ENCODE measurements around the gene ADISSP. TPM values are rescaled to one million over a fixed set of nuclear protein-coding genes. Genes with fewer than 3 reads are reported as not detected.

Gene ADISSP
- total RNA-seq, 1 experiment from 2014 or later: 99.4 TPM

- no TSS peak for BruUV-seq (replicated peaks)
- Histone ChIP-seq H3K27ac (ENCODE audit: low read depth, low read length) (peak within 1 kb of the TSS; percentile 3; the same call in 1 of the 2 replicates), H2AFZ (ENCODE audit: low read depth, low read length, poor library complexity, severe bottlenecking) (peak within 1 kb of the TSS; percentile 29), H3K4me1 (ENCODE audit: control insufficient read depth in 1 of 2, insufficient read depth in 2 of 2, low read length in 2 of 2) (peaks cover 7 to 27% of the 10 kb centered on the region in 2 experiments; a peak in 3 of 4 replicates), H3K4me3 (replicated peaks in 1 of 2; ENCODE audit: low read depth in 1 of 2, low read length in 2 of 2) (peak within 1 kb of the TSS; percentile 55 to 64), H3K27me3 (ENCODE audit: insufficient read depth, low read length) (no peaks in the 10 kb centered on the region), H3K9me3 (ENCODE audit: control insufficient read depth in 1 of 2, insufficient read depth in 1 of 2, low read depth in 1 of 2, low read length in 2 of 2) (no peaks in the 10 kb centered on the region), H3K9ac (ENCODE audit: low read length) (peak within 1 kb of the TSS; percentile 43), H3K79me2 (ENCODE audit: insufficient read depth, low read length) (peaks cover 27% of the 10 kb centered on the region), H4K20me1 (ENCODE audit: insufficient read depth) (no peaks in the 10 kb centered on the region), H3K9me2 (ENCODE audit: insufficient read depth) (no peaks in the 10 kb centered on the region), H3K4me2 (ENCODE audit: low read length) (peak within 1 kb of the TSS; percentile 93), H3K36me3 (ENCODE audit: control insufficient read depth in 1 of 2, insufficient read depth in 2 of 2, low read length in 2 of 2) (peaks cover 0 to 8% of the 10 kb centered on the region in 2 experiments; a peak in 1 of 4 replicates)
- RAD21 ChIA-PET (ENCODE audit: low non-redundant PET in 1 of 2, low total read pairs in 2 of 2, uncharacterized antibody in 2 of 2, unreplicated experiment in 2 of 2): interaction anchor here in 1 of 2 experiments (0.8 to 1.4 kb wide), 3 partner anchors 14 to 73 kb away, joined by 4 read pairs; partner anchors contain the start of gene ADISSP
- CTCF ChIA-PET: interaction anchor here (0.7 to 1.6 kb wide), 18 partner anchors 10 to 311 kb away, joined by 3 to 27 read pairs (median 4); partner anchors contain the start of genes ADISSP, AP5S1 and CDC25B
- ATAC-seq: peak; percentile 90
- TF ChIP-seq RAD21 (IDR thresholded peaks at IDR 0.05; ENCODE audit: low read depth) (peak; percentile 66), POLR2AphosphoS5 (IDR thresholded peaks at IDR 0.05; ENCODE audit: low read depth, low read length) (peak; percentile 47; the same call in 1 of the 2 replicates), TCF7L2 (IDR thresholded peaks at IDR 0.05; ENCODE audit: borderline replicate concordance, extremely low read depth, insufficient read depth, insufficient read length) (peak; percentile 29), EGR1 (IDR thresholded peaks at IDR 0.05; ENCODE audit: low read depth) (peak; percentile 35; the same call in 1 of the 2 replicates), CTCF (IDR thresholded peaks at IDR 0.05 in 2 of 3, conservative IDR thresholded peaks at IDR 0.05 in 1 of 3; ENCODE audit: borderline replicate concordance in 1 of 3, insufficient read depth in 1 of 3, low read depth in 2 of 3, low read length in 2 of 3) (peak; percentile 63 to 83 (median 69)), REST (IDR thresholded peaks at IDR 0.05; ENCODE audit: low read depth) (no peak), SIN3A (IDR thresholded peaks at IDR 0.05; ENCODE audit: low read depth) (peak; percentile 89; the same call in 1 of the 2 replicates), JUND (IDR thresholded peaks at IDR 0.05) (no peak), YY1 (IDR thresholded peaks at IDR 0.05; ENCODE audit: extremely low read depth, insufficient replicate concordance, low read depth, low read length) (peak; percentile 99)
- TF ChIP-seq, protein P1, sequence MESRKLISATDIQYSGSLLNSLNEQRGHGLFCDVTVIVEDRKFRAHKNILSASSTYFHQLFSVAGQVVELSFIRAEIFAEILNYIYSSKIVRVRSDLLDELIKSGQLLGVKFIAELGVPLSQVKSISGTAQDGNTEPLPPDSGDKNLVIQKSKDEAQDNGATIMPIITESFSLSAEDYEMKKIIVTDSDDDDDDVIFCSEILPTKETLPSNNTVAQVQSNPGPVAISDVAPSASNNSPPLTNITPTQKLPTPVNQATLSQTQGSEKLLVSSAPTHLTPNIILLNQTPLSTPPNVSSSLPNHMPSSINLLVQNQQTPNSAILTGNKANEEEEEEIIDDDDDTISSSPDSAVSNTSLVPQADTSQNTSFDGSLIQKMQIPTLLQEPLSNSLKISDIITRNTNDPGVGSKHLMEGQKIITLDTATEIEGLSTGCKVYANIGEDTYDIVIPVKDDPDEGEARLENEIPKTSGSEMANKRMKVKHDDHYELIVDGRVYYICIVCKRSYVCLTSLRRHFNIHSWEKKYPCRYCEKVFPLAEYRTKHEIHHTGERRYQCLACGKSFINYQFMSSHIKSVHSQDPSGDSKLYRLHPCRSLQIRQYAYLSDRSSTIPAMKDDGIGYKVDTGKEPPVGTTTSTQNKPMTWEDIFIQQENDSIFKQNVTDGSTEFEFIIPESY (IDR thresholded peaks at IDR 0.05; ENCODE audit: extremely low read depth, insufficient replicate concordance, low read length): no peak
- TF ChIP-seq, protein P2, sequence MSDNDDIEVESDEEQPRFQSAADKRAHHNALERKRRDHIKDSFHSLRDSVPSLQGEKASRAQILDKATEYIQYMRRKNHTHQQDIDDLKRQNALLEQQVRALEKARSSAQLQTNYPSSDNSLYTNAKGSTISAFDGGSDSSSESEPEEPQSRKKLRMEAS (IDR thresholded peaks at IDR 0.05): peak; percentile 62; the same call in 1 of the 2 replicates
- intact Hi-C loops (cut with micrococcal nuclease): loop anchor here (1.0 to 2.0 kb wide), 2 partner anchors 65 to 105 kb away; no protein-coding TSS in a partner anchor
- DNase-seq (ENCODE audit: low read depth, low spot score): peak; percentile 92
- POLR2A ChIA-PET: interaction anchor here (0.6 to 1.6 kb wide), 7 partner anchors 13 to 111 kb away, joined by 3 to 7 read pairs (median 3); partner anchors contain the start of genes ADISSP and AP5S1
Measured at GRCh38 chr20:3781153-3781910, 13.8 kb upstream of the ADISSP start, which contains the start of gene SPEF1. Gene SPEF1, minus strand, starts transcription at chr20:3781448. Its CDS starts 161 bp downstream, at chr20:3781287.

Measured in HCT116 (cell line).